ENCODE measurements around the gene VAPB. TPM values are rescaled to one million over a fixed set of nuclear protein-coding genes. Genes with fewer than 3 reads are reported as not detected.

Gene VAPB
- total and polyA plus RNA-seq, 2 of the 4 experiments (the other 2 are of a cell fraction) = 9.1 to 26.0 TPM

DNA sequence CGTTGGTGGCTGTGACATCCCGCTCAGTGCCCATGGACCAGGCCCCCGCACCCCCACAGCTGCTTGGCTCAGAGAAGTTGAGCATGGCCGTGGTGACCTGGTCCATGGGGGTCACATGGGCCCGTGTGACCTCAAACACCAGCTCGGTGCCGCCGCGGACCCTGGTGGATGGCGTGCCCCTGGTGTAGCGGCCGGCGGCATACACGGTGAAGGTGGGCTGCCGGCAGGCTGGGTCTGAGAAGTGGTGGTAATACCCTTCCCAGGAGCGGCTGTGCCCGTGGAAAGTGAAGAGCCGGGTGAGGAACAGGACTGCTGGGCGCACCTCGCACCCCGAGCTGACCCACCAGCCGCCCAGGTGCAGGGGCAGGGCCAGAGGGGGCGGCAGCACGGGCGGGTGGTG, 72.1 kb downstream of the VAPB start:
- Histone ChIP-seq H3K23ac (ENCODE audit: low read depth, low read length) (no peak overlapping the region), H2AK9ac (replicated peaks; ENCODE audit: low read depth, low read length, poor library complexity) (no peak overlapping the region), H3K27ac (ENCODE audit: insufficient read depth, low read length) (no peak overlapping the region), H4K20me1 (ENCODE audit: insufficient read depth, low read length) (no peaks in the 10 kb centered on the region), H3K4me3 (ENCODE audit: insufficient read depth, low read depth, low read length) (no peak overlapping the region), H3K9ac (ENCODE audit: low read depth, low read length) (no peak overlapping the region), H4K5ac (ENCODE audit: low read depth, low read length) (no peak overlapping the region), H2BK20ac (ENCODE audit: low read depth, low read length) (no peak overlapping the region), H3K9me1 (ENCODE audit: insufficient read depth, low read length) (0 out of 2 replicates have a peak, but pooled peaks cover 5% of the 10 kb centered on the region), H2AFZ (replicated peaks; ENCODE audit: low read length, poor library complexity) (no peak overlapping the region), H3K9me3 (ENCODE audit: control insufficient read depth, insufficient read depth, low read length) (no peaks in the 10 kb centered on the region), H3K36me3 (ENCODE audit: control insufficient read depth, insufficient read depth, low read length) (no peaks in the 10 kb centered on the region; the same call in 1 of the 2 replicates), H3K4me2 (ENCODE audit: low read depth, low read length) (no peak overlapping the region), H3K4me1 (ENCODE audit: control insufficient read depth, insufficient read depth, low read length) (0 out of 2 replicates have a peak, but pooled peaks cover 1% of the 10 kb centered on the region), H3K4ac (ENCODE audit: low read depth, low read length) (no peak overlapping the region), H2BK5ac (ENCODE audit: low read depth, low read length, poor library complexity, severe bottlenecking) (no peak overlapping the region), H4K8ac (ENCODE audit: low read depth in 2 of 2, low read length in 2 of 2) (no peak overlapping the region), H2BK120ac (ENCODE audit: low read depth, low read length) (no peak overlapping the region), H3K56ac (ENCODE audit: extremely low read depth, insufficient read depth, low read length) (no peak overlapping the region), H2AK5ac (ENCODE audit: low read depth, low read length) (no peak overlapping the region), H3K18ac (ENCODE audit: low read depth, low read length) (no peak overlapping the region), H3K27me3 (ENCODE audit: control insufficient read depth, insufficient read depth, low read length) (no peaks in the 10 kb centered on the region), H2BK15ac (ENCODE audit: low read depth, low read length) (no peak overlapping the region), H4K91ac (ENCODE audit: insufficient read depth, low read depth, low read length) (no peak overlapping the region), H3K79me1 (ENCODE audit: low read depth in 1 of 2, low read length in 2 of 2) (peaks cover 0 to 14% of the 10 kb centered on the region in 2 experiments; a peak in 1 of 4 replicates), H3K14ac (replicated peaks; ENCODE audit: low read depth, low read length) (no peak overlapping the region)
- dilution Hi-C loops (cut with HindIII; ENCODE audit: low sequenced_read_pairs, unreplicated experiment) (no loop called here), in situ Hi-C loops (cut with MboI; ENCODE audit: low sequenced_read_pairs) (no loop called here), intact Hi-C loops (cut with micrococcal nuclease) (no loop called here)
- ChIA-PET POLR2A (ENCODE audit: unreplicated experiment) (no interaction called here), CTCF (no interaction called here)
- no peak for ATAC-seq (ENCODE audit: low read depth)
- no peak for DNase-seq
- no TSS peak for BruUV-seq (replicated peaks)
- TF ChIP-seq, protein P1, sequence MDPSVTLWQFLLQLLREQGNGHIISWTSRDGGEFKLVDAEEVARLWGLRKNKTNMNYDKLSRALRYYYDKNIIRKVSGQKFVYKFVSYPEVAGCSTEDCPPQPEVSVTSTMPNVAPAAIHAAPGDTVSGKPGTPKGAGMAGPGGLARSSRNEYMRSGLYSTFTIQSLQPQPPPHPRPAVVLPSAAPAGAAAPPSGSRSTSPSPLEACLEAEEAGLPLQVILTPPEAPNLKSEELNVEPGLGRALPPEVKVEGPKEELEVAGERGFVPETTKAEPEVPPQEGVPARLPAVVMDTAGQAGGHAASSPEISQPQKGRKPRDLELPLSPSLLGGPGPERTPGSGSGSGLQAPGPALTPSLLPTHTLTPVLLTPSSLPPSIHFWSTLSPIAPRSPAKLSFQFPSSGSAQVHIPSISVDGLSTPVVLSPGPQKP (IDR thresholded peaks at IDR 0.05; ENCODE audit: borderline replicate concordance, low read depth, low read length) = no peak
- no peak for TF ChIP-seq FOS (IDR thresholded peaks at IDR 0.05; ENCODE audit: low read depth, low read length)
- TF ChIP-seq CEBPB (IDR thresholded peaks at IDR 0.05; ENCODE audit: low read depth, low read length) = no peak
- no peak for TF ChIP-seq RFX5 (IDR thresholded peaks at IDR 0.05; ENCODE audit: low read depth, low read length)
- no peak for TF ChIP-seq BHLHE40 (IDR thresholded peaks at IDR 0.05; ENCODE audit: low read depth, low read length)
- TF ChIP-seq, protein P2, sequence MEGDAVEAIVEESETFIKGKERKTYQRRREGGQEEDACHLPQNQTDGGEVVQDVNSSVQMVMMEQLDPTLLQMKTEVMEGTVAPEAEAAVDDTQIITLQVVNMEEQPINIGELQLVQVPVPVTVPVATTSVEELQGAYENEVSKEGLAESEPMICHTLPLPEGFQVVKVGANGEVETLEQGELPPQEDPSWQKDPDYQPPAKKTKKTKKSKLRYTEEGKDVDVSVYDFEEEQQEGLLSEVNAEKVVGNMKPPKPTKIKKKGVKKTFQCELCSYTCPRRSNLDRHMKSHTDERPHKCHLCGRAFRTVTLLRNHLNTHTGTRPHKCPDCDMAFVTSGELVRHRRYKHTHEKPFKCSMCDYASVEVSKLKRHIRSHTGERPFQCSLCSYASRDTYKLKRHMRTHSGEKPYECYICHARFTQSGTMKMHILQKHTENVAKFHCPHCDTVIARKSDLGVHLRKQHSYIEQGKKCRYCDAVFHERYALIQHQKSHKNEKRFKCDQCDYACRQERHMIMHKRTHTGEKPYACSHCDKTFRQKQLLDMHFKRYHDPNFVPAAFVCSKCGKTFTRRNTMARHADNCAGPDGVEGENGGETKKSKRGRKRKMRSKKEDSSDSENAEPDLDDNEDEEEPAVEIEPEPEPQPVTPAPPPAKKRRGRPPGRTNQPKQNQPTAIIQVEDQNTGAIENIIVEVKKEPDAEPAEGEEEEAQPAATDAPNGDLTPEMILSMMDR (conservative IDR thresholded peaks at IDR 0.05; ENCODE audit: low read depth, low read length) = no peak
- no peak for TF ChIP-seq MAZ (IDR thresholded peaks at IDR 0.05; ENCODE audit: borderline replicate concordance, low read depth, low read length)
- TF ChIP-seq RCOR1 (IDR thresholded peaks at IDR 0.05; ENCODE audit: insufficient replicate concordance, low read length) = no peak
- TF ChIP-seq RAD21 (IDR thresholded peaks at IDR 0.05; ENCODE audit: low read length) = no peak
- TF ChIP-seq CHD1 (IDR thresholded peaks at IDR 0.05; ENCODE audit: low read depth, low read length) = no peak
- no peak for TF ChIP-seq MAFK (IDR thresholded peaks at IDR 0.05; ENCODE audit: low read depth, low read length)
- TF ChIP-seq, protein P3, sequence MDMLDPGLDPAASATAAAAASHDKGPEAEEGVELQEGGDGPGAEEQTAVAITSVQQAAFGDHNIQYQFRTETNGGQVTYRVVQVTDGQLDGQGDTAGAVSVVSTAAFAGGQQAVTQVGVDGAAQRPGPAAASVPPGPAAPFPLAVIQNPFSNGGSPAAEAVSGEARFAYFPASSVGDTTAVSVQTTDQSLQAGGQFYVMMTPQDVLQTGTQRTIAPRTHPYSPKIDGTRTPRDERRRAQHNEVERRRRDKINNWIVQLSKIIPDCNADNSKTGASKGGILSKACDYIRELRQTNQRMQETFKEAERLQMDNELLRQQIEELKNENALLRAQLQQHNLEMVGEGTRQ (IDR thresholded peaks at IDR 0.05; ENCODE audit: low read depth, low read length) = no peak
- no peak for TF ChIP-seq MXI1 (IDR thresholded peaks at IDR 0.05; ENCODE audit: borderline replicate concordance, low read depth, low read length)
- no peak for TF ChIP-seq NFE2L2 (IDR thresholded peaks at IDR 0.05; ENCODE audit: low read depth, low read length)
- no peak for TF ChIP-seq SMC3 (IDR thresholded peaks at IDR 0.05; ENCODE audit: low read depth, low read length)
- no peak for TF ChIP-seq POLR2A (IDR thresholded peaks at IDR 0.05; ENCODE audit: low read depth, low read length)
- WGBS, 2 experiments (ENCODE audit: extremely low coverage in 2 of 2, insufficient read length in 1 of 2) = 97% methylated on average over 15 of the region's 25 CpGs; no CpG with 5 or more reads in 1 of the 2 experiments

Measured in IMR-90 (cell line).